GM19467 (cell line): ENCODE results near the gene ELP5.

Experiments
- ATAC-seq: cut with Tn5 transposase; IDR thresholded peaks from one replicate; pipeline ENCODE4 v1.9.1; 2021; ENCODE audit warnings: mild to moderate bottlenecking, moderate library complexity; ENCODE audit not compliant: unreplicated experiment

Gene ELP5

GRCh38 chr17:7252176-7253043 is at the start of gene ELP5:
Gene ELP5, plus strand, starts transcription at chr17:7252215. Its CDS starts 336 bp downstream, at chr17:7252551.
- peak; percentile 31 for ATAC-seq

GRCh38 chr17:7203391-7203790 is 48.6 kb upstream of the ELP5 start:
- ATAC-seq = no peak

GRCh38 chr17:7204336-7204735 is 47.7 kb upstream of the ELP5 start:
- no peak for ATAC-seq

- peak; percentile 70 for ATAC-seq
Observed at GRCh38 chr17:7204828-7205461, 47.1 kb upstream of the ELP5 start.

- ATAC-seq = no peak
Observed at GRCh38 chr17:7205561-7205960, 46.5 kb upstream of the ELP5 start.

- no peak for ATAC-seq
Observed at GRCh38 chr17:7207120-7208001, 44.7 kb upstream of the ELP5 start.

- ATAC-seq = no peak
Observed at GRCh38 chr17:7208027-7208571, 43.9 kb upstream of the ELP5 start.

GRCh38 chr17:7208754-7209460 is 43.1 kb upstream of the ELP5 start:
- no peak for ATAC-seq

- ATAC-seq = no peak
Observed at GRCh38 chr17:7211491-7212273, 40.3 kb upstream of the ELP5 start.

- ATAC-seq = no peak
Observed at GRCh38 chr17:7213895-7214299, 38.1 kb upstream of the ELP5 start.

- peak; percentile 74 for ATAC-seq
Observed at GRCh38 chr17:7214300-7215135, 37.5 kb upstream of the ELP5 start.

GRCh38 chr17:7215136-7215638 is 36.8 kb upstream of the ELP5 start:
- no peak for ATAC-seq

GRCh38 chr17:7215652-7216180 is 36.3 kb upstream of the ELP5 start:
- no peak for ATAC-seq

- no peak for ATAC-seq
Observed at GRCh38 chr17:7216242-7217112, 35.5 kb upstream of the ELP5 start.

GRCh38 chr17:7217113-7217987 is 34.7 kb upstream of the ELP5 start:
- no peak for ATAC-seq

GRCh38 chr17:7218166-7218565 is 33.8 kb upstream of the ELP5 start:
- ATAC-seq = no peak
